Measurements from ENCODE around the gene KLB.

DNA sequence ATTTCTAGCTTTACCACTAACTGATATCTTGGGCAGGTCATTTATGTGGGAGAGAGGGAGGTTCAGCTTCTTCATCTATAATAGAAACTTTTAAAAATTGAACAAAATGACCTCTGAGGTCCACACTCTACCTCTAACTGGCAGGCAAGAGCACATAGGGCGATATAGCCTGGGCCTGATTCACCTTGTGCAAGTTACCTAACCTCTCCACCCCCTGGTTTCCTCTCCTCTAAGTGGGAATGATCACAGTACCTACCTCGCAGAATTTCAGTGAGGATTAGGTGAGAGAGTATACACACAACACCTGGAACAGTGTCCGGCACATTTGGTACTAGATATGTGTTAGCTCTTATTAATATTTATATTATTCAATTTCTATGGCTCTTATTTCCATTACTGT lies 15.5 kb downstream of the KLB start:
- no peak for TF ChIP-seq POLR2AphosphoS5 (IDR thresholded peaks at IDR 0.05; ENCODE audit: low read depth, low read length)
- no peak for TF ChIP-seq TAF1 (IDR thresholded peaks at IDR 0.05; ENCODE audit: borderline replicate concordance, insufficient read depth, low read length)
- TF ChIP-seq REST (IDR thresholded peaks at IDR 0.05; ENCODE audit: insufficient read depth in 1 of 2, low read depth in 2 of 2, low read length in 2 of 2): no peak
- no peak for TF ChIP-seq SIN3A (IDR thresholded peaks at IDR 0.05; ENCODE audit: borderline replicate concordance, insufficient read depth, low read length)
- no peak for TF ChIP-seq FOXP2 (optimal IDR thresholded peaks at IDR 0.05; ENCODE audit: borderline replicate concordance, extremely low read depth, extremely low read length, insufficient read depth)

Data from PFSK-1 (cell line).